ENCODE data around the gene CHRNA3. TPM values are rescaled to one million over a fixed set of nuclear protein-coding genes. Genes with fewer than 3 reads are reported as not detected.
A peak's percentile ranks its signal among the peaks of the same experiment; 100 is the strongest.

CHRNA3 gene
- total and polyA plus RNA-seq, 7 donors = 0.01 to 0.17 (median 0.05) TPM; not detected in 3

DNA sequence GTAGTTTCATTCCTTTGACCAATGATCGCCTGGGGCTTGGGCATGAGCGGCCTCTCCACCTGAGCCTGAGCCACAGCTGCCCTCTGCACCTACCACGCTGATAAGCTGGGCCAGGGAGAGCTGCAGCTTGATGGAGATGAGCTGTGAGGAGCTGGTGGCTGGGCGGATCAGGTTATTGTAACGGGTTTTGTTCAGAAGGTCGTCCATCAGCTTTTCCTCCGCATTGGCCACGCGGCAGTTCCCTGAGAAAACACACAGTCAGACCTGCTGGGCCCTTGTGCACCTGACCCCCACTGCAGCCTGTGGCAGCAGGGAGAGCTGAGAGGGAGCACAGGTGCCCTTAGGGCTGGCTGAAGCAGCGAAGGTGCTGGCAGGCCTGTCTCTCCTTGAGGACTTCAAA, 14.6 kb upstream of the CHRNA3 start:
- Histone ChIP-seq H3K36me3 (ENCODE audit: insufficient read depth in 1 of 2, low read depth in 1 of 2) (no peaks in the 10 kb centered on the region), H3K27ac (no peak overlapping the region), H3K27me3 (ENCODE audit: insufficient read depth in 3 of 3, low read length in 2 of 3) (peaks cover 0 to 12% (median 4%) of the 10 kb centered on the region in 3 donors), H3K9me3 (peaks cover 6% of the 10 kb centered on the region), H3K4me1 (no peaks in the 10 kb centered on the region), H3K4me3 (no peak overlapping the region)
- intact Hi-C loops (cut with DNase I) = loop anchor here in 1 of 2 donors (5.0 kb wide), 1 partner anchor 72 kb away; no protein-coding TSS in a partner anchor
- no peak for ATAC-seq
- WGBS, 3 donors = 87 to 92% (median 90%) methylated on average over 10 of the region's 10 CpGs
- TF ChIP-seq, protein P1, sequence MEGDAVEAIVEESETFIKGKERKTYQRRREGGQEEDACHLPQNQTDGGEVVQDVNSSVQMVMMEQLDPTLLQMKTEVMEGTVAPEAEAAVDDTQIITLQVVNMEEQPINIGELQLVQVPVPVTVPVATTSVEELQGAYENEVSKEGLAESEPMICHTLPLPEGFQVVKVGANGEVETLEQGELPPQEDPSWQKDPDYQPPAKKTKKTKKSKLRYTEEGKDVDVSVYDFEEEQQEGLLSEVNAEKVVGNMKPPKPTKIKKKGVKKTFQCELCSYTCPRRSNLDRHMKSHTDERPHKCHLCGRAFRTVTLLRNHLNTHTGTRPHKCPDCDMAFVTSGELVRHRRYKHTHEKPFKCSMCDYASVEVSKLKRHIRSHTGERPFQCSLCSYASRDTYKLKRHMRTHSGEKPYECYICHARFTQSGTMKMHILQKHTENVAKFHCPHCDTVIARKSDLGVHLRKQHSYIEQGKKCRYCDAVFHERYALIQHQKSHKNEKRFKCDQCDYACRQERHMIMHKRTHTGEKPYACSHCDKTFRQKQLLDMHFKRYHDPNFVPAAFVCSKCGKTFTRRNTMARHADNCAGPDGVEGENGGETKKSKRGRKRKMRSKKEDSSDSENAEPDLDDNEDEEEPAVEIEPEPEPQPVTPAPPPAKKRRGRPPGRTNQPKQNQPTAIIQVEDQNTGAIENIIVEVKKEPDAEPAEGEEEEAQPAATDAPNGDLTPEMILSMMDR (IDR thresholded peaks at IDR 0.05) = no peak
- no peak for DNase-seq

DNA sequence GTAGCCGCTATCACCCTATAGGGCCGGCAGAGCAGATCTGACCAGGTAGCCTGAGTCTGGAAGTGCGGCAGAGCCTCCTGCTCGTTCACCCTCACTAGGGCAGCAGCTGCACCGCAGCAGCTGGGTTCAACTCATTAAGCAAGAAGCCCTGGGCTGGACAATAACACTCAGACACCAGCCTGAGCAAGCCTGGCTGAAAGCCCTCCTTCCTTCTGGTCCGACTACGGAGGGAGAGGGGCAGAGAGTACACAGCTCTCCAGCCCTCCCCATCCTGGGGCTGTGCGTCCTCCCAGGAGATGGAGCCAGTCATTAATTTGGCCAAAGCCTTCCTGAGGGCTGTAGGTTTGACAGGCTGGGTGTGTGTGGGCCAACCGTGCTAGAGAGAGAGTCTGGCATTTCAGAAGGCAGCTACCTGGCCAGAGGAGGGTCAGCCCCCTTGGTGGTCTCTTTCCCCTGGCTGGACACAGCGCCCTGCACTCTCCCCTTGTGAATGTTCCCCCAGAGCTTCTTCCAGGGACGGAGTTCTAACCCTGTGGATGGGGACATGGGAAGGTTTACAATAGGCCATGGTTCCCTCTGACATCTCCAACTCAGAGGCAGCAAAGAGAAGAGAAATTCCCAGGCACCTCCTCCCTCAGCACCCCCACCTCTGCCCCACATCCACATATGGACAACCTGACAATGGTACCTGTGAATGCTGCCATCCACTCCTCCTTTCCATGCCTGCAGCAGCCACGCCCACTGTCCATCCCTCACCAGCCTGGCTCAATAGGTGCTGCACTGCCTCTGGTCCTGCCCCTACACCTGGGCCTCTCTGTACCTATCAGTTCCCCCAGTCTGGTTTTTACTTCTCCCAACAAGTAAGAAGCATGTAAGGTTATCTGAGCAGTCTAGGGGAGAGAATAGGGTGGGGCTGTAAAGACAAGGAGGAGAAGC, 13.7 kb upstream of the CHRNA3 start:
- Histone ChIP-seq H3K9me3 (peaks cover 6% of the 10 kb centered on the region), H3K4me1 (no peaks in the 10 kb centered on the region), H3K27me3 (ENCODE audit: insufficient read depth in 3 of 3, low read length in 2 of 3) (peaks cover 0 to 4% (median 4%) of the 10 kb centered on the region in 3 donors), H3K36me3 (ENCODE audit: insufficient read depth in 1 of 2, low read depth in 1 of 2) (no peaks in the 10 kb centered on the region), H3K4me3 (no peak overlapping the region), H3K27ac (no peak overlapping the region)
- ATAC-seq (no peak), DNase-seq (no peak)
- TF ChIP-seq, protein P1 (IDR thresholded peaks at IDR 0.05) = no peak
- 65 to 82% (median 73%) methylated on average over 11 to 12 of the region's 12 CpGs for WGBS, 3 donors
- intact Hi-C loops (cut with DNase I) = loop anchor here in 1 of 2 donors (5.0 kb wide), 1 partner anchor 73 kb away; no protein-coding TSS in a partner anchor

DNA sequence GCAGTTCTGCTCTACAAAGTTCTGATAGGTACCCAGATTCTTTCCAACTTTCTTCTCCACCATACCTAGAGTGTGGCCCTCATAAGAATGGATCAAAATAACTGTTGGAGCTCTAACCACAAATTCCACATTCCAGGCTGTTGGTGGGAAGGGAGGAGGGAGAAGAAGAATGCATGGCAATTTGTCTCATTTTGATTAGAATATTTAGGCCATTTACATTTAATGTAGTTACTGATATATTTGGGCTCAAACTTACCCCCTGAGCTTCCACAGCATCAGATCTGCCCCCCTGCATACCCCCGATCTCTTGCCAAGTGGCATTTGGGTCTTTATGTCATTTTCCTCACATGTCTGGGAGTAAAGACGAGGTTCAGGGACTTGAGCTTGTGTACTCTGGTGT, 12.6 kb upstream of the CHRNA3 start:
- H3K36me3 ChIP-seq (ENCODE audit: insufficient read depth in 1 of 2, low read depth in 1 of 2) = no peaks in the 10 kb centered on the region
- no peak overlapping the region for H3K27ac ChIP-seq
- DNase-seq (no peak), ATAC-seq (no peak)
- WGBS, 3 donors = 94 to 100% (median 96%) methylated on average over 2 of the region's 2 CpGs
- H3K9me3 ChIP-seq = peaks cover 6% of the 10 kb centered on the region
- TF ChIP-seq, protein P1 (IDR thresholded peaks at IDR 0.05) = no peak
- intact Hi-C loops (cut with DNase I) = no loop called here
- H3K27me3 ChIP-seq (ENCODE audit: insufficient read depth in 3 of 3, low read length in 2 of 3) = peaks cover 0 to 13% (median 4%) of the 10 kb centered on the region in 3 donors
- no peak overlapping the region for H3K4me3 ChIP-seq
- H3K4me1 ChIP-seq = no peaks in the 10 kb centered on the region

DNA sequence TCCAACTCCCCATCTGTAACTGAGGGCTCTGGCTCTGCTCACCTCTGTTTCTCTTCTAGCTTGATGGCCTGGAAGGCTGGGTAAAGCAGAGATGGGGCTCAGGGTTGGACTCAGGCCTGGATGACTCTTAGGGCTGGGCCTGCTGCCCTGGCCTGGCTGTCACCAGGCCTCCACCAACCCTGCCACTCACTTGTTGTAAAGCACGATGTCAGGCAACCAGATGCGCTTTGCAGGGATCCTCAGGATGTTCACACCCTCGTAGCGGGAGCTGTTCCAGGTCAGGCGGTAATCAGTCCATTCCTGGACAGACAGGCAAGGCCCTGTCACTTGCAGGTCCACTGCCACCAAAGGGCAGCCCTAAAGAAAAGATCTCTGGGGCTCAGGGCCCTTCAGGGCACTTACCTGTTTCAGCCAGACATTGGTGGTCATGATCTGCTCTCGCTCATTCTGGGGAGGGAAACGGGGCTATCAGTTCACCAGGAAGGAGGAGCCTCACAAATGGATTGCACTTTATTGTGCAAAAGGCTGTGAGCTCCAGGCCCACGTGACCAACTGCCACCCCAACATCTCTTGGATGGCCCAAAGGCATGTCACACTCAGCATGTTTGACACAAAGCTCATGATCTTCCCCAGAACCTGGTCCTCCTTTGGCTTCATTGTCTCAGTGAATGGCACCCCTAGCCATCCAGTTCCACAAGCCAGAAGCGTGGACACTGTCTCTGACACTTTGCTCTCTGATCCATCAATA, 10.3 kb upstream of the CHRNA3 start:
- TF ChIP-seq, protein P1 (IDR thresholded peaks at IDR 0.05) = no peak
- Histone ChIP-seq H3K27me3 (ENCODE audit: insufficient read depth in 3 of 3, low read length in 2 of 3) (peaks cover 0 to 20% (median 0%) of the 10 kb centered on the region in 3 donors), H3K27ac (no peak overlapping the region), H3K36me3 (ENCODE audit: insufficient read depth in 1 of 2, low read depth in 1 of 2) (no peaks in the 10 kb centered on the region), H3K9me3 (peaks cover 6% of the 10 kb centered on the region), H3K4me3 (no peak overlapping the region), H3K4me1 (no peaks in the 10 kb centered on the region)
- no peak for DNase-seq
- 63 to 69% (median 66%) methylated on average over 9 of the region's 9 CpGs for WGBS, 3 donors
- peak in 3 of 4 donors; percentile 43 to 84 (median 71) for ATAC-seq
- intact Hi-C loops (cut with DNase I) = no loop called here
